CD4-positive, alpha-beta T cell treated with Interferon gamma for 1 hour (primary cell): ENCODE results near the gene SPAG16.

Source experiments
- DNase-seq: peaks from one replicate; pipeline ENCODE4 v3.0.0-alpha.2; 2020

The SPAG16 gene

DNA sequence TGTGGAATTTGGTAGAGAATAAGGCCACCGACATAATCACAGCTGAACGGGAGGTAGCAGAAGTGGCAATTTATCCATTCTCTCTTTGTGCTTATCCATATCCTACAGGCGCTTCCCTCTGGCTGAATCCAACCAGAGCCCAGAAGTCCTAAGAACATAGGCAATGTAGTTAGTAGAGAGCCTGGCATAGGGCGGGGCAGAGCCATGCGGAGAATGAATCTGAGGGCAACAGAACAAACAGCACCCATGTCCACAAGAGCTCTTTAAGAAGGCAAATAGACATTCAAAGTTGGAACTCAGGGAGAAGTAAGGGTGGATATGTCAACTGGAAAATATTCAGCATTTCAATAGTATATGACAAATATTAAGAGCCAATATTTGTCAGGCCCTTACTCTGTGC is 820.7 kb downstream of the SPAG16 start:
- no peak for DNase-seq

DNA sequence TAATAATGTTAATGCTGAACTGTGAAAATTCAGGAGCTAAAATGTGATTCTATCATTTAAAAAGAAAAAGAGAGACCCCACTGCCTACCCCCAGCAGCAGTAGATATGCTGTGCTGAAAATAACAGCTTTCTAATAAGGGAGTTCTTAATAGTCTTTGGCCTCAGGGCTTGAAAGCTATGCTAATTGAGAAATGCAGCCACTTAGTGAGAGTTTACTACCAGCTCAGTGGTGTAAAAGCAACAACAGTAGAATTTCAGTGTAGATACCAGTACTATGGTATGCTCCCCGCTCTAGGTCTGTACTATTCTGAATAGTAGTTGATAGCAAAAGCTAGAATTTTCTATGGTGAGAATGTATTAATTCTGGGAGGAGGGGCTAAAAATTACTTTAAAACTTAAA is 823.5 kb downstream of the SPAG16 start:
- DNase-seq: no peak

DNA sequence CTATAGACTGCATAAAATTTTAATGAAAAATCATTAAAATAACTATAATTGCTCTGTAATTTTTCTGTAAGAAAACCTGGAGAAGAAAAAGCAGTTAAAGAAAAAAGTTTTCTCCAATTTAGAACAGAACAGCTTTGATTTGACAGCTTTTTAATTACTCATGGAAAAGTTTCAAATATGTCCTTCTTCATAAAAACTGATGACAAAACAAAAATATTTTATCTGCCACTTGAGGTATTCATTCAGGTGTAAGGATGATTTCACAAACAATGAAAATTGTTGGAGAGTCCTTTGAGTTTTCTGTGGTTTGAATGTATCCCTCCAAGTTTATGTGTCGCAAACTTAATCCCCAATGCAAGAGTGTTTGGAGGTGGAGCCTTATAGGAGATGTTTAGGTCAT is 824.3 kb downstream of the SPAG16 start:
- DNase-seq: no peak

DNA sequence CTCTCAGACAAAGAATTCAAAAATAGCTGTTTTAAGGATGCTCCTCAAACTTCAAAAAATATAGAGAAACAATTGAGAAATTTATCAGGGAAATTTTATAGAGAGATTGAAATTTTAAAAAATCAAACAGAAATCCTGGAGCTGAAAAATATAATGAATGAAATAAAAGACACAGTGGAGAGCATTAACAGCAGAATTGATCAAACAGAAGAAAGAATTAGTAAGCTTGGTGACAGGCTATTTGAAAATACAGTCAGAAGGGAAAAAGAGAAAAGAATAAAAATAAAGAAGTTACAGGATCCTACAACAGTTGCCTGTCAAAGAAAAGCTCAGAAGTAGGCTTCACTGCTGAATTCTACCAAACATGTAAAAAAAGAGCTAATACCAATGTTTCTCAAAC is 832.8 kb downstream of the SPAG16 start:
- no peak for DNase-seq

DNA sequence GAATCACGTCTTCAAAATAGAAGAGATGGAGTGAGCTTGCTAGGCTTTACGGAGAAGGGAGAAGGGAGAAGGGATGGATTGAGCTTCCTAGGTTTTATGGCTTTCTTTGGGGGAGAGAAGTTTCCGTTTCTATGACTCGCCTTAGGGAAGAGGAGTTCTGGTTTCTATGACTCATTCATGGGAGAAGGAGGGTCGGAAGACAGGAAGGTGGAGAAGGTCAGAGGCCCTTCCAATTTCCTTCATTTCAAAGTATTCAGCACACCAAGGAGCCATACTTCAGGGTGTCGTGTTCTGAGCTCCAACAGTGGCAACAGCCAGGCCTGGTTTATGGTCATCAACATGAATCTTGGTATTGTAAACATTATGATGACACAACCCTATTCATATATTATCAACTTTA is 841.9 kb downstream of the SPAG16 start:
- no peak for DNase-seq

DNA sequence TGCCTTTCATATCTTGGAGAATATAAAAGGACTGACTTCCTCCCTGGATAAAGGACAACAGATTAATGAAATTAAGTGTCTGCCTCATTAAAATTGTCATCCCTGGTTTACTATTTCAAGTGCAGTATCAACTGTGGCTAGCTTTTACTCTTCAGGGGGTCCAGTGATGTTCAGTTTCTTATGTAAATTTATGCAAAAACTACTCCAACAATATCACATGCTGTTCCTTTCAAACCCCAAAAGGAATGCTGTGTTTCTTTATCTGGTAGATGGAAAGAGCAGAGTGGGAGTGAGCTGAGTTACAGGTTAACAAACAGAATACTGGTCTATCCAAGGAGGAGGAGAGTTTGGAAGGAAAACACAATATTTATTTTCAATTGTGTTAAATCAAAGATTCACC is 842.9 kb downstream of the SPAG16 start:
- DNase-seq: no peak

DNA sequence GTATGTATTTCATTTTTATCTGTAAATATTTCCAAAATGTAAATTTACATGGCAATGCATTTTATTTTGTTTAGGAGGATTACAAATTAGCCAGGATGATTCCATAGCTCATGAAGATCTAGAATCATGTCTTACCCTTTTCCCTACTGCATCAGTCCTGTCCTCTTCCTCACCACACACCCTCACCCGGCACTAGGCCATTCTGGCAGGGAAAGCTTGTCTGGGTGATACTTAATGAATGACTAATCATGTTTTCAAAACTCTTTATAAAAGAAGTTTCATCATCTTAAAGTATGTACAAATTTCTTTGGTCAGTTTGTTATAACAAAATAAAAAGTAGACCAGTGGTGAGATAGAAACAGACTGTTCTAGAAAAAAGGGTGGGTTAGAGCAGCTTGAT is 843.3 kb downstream of the SPAG16 start:
- DNase-seq: no peak

DNA sequence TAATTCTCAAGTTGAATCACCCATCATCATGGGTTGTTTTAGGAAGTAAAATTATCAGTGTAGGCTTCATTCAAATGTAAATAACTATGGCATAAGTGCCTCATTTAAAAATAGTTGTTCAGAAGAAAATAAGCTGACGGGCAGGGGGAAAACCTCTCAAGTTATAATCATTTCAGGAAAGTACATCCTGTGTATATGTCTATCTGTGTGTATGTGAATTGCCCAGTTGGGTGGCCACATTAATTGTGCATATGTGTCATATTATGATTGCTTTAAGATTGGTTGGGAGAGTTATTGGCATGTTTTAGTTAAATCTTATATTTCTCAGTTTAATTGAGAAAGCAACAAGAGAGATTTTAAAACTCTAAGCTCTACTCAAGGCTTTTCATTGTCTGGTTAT is 843.8 kb downstream of the SPAG16 start:
- no peak for DNase-seq

DNA sequence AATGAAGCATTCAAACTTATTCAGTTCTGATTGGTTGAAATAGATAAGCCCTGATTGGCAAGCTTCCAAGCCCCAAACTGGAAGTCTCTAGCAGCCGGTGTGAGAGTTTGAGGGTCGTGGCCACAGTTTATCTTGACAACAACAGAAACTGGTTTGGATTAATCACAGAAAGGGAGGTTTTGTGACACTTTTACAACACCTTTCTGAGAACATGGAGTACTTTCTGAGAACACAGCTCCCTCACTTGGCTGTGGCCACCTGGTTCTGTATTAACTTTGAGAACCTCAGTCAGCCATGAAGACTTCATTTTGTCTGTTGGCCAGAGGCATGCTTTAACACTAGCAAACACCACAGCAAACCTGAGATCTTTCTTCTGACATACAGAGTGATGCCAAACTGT is 845.9 kb downstream of the SPAG16 start:
- no peak for DNase-seq

DNA sequence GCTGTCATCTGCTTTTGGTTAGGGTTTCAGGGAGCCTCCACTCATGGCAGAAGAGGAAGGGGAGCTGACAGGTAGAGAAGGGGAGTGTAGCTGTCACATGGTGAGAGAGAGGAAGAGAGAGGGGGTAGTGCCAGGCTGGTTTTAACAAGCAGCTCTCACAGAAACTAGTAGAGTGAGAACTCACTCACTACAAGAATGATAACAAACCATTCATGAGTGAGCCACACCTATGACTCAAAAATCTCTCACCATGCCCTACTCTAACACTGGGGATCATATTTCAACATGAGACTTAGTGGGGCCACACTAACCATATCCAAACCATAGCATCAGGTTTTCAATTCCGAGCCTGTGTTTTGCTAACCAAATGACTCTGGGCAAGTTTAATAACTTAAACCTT is 851.7 kb downstream of the SPAG16 start:
- no peak for DNase-seq

DNA sequence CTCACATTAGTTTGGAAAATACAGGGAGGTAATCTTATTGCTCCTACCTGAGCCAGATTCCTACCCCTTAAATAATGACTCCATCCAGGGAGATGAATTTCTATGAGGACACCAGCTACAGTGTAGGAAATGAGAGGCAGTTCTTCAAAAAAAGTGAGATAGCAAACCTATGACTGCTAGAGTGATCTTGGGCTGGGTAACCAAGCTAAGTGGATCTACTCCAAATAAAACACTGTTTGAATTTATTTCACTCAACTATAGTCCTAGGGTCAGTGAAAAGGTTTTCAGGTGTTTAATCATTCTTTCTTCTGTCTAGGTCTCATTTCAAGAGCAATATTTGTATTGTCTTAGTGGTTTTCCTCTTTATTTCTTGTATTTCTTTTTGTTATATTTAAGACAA is 854.5 kb downstream of the SPAG16 start:
- DNase-seq: no peak

DNA sequence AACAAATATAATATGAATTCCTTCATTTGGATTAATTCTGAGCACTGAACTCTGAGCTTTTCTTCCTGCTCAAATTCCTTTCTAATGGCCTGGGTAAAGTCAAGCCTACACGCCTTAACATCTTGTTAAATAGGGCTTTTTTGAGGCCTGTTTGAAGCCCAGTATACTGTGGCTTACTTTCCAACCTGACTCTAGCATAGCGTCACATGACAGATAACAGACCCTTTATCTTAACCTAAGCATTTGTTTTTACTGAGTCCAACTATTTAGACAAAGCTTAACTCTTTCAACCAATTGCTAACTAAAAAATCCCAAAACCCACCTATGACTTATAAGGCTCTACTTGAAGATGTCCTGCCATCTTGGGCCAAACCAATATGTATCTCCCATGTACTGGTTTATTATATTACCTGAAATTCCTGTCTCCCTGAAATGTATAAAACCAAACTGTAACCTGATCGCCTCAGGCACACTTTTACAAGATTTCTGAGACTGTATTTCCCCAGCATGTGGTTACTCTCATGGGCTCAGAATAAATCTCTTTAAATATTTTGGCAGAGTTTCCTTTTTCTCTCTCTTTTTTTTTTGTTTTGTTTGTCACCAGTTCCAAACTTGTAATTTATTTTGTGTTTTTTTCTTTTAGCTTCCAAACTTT is 855.5 kb downstream of the SPAG16 start:
- DNase-seq: no peak

DNA sequence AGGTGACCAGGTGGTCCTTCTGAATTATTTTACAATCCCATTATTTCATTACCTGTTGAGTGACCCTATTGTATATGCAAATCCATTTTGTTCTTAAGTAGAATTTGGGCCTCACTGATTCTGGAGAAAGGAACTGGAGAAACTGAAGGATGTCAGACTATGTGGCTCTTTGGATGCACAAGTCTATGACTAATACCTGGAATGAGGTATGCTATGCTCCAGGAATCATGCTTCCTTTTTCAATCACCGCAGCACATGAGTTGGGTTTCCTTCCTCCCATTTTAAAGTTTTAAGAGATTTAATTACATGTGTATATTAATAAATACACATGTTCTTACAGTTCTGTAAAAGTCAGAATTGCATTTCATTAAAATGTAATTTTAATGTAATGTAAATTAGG is 872.7 kb downstream of the SPAG16 start:
- no peak for DNase-seq

DNA sequence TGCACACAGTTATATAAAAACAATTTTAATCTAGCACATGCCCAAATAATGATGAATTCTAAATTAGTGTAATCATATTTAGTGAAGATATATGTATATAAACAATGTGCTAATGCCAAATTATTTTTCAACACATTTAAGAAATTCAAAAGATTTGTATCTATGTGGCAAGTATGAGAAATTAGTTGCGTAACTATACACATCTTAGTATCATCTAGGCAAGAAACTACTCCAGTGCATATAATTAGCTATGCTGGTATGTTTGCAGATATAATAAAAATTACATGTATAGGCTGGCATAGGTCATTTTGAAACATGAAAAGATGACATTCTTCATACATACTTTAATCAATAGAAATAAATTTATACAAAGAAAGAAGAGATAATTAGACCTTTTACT is 874.6 kb downstream of the SPAG16 start:
- no peak for DNase-seq

DNA sequence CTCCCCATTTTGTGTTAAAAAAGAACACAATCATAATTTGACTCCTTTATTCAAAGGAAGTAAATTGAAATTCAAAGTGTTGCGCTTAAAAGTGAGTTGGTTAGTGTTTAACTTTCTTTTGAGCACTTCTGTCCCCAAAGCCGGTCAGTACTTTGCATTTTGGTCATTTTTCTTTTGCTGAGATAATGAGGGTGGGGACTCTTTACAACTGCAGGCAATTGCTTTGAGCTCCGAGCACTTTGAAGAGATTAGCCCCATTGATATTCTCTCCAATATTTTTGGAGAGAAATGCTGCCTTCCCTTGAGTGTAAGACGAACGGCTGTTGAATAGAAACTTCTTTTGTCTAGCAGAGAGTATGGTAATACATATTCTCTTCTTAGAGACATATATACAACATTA is 885.0 kb downstream of the SPAG16 start:
- no peak for DNase-seq

DNA sequence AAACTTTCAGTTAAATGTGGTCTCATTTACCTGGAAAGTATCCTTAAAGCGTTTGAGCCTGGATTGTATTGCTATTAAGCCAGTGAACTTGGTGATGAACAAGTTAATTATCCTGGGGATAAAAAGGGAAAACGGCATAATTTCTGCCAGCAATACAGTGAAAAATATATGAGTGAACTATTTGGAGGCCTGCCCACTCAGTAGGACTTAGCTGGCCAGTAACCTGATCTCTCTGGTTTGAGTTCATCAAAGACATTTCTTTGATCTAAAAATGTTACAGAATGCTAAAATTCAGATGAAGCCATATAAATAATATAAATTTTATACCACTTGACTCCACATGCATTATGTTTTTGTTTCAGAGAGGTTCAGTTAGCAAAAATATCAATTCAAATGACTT is 885.5 kb downstream of the SPAG16 start:
- no peak for DNase-seq

DNA sequence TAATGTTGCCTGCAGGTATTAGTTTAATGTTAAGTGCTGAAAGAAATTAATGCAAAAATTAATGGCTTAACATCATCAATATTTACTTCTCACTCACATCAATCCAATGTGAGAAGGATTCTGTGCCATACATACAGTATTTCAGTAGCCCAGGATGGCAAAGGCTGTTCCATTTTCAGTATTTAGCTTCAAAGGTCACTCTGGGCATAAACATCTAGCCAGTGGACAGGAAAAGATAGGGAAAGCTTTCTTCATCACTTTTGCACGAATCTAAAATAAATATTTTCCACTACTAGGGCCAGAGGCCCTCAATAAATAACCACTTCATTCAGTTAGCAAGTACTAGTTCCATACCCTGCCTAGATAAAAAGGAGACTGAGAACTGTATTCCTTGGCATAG is 890.3 kb downstream of the SPAG16 start:
- DNase-seq: no peak

DNA sequence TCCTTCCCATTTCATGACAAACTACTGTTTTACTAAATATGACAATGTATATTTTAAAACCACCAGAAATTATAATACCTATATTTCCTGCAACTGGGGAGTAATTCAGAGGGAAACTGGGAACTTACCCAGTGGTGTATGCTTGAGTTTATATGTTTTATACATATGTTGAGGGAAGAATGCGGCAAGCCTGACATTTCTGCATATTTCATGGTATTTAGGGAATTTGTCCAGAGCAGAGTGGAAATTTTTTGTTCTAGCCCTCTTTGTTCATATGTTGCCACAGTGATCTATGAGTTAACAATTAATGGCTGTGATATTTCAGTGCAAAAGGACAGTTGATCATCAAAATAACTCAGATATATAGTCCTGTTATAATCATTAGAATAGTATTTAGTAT is 895.8 kb downstream of the SPAG16 start:
- no peak for DNase-seq

DNA sequence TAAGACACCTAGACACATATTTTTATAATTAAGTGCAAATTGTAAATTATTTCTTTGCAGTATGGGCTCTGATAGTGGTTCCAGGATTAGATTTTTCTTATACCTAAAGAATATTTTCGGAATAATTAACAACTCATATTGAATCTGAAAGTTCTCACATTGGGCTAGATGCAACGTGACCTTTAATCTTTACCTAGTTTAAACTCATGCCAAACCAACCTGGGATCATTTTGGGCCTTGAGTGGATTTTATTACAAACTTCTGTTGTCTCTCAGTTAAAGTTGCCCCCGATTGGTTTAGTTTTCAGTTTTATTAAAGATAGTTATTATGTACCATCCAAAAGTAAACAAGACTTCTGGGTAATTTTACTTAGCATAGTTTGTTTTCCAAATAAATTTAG is 896.4 kb downstream of the SPAG16 start:
- no peak for DNase-seq

DNA sequence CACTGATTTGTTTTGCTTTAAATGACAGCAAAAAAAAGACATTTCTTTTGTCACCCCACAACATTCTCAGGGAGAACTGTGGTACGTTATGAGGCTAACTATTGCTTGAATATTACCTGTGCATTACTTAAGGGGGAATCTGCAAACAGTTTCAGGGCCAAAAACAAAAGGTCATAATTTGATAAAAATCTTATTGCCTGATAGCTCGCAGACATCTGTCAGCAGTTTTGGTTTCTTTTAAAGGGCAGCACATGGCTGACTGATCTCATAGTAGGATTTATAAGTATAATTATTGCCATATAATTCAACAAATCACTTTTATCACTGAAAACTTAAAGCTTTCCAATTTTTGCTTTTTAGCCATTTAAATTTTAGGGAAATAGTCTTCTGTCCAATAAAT is 900.2 kb downstream of the SPAG16 start:
- no peak for DNase-seq

DNA sequence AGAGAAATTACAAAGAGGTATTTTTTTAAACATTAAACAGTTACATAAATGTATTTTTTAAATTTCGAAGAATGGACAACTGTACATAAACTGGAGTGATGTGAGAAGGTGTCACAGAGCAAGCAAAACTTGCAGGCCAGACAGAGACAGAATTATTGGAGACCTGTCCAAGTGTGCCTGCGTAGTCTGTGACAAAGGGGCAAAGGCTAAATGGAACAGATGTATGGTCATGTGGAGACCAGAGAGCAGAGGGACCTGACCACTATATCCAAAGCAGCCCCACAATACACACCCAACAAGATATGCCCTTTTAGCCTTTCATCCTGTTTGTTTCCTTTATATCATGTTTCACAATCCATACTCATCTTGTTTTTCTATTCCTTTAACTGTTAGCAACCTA is 901.3 kb downstream of the SPAG16 start:
- no peak for DNase-seq

DNA sequence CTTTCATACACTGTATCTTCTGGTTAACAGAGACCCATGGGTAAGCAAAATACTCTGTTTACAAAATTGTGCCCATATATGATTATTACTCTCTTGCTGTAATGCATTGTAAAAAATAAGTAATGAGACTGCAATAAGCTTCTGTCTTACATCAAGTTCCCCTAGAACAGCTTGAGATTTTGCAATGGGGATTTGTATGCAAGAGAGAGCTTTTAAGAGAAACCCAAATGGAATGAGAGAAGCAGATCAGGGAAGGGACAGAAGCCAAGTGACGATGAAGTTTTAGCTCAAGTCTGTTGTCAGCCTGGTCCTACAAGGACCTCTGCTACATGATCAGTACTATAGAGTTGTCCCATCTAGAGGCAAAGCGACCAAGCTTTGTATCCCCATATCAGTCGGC is 908.4 kb downstream of the SPAG16 start:
- no peak for DNase-seq

DNA sequence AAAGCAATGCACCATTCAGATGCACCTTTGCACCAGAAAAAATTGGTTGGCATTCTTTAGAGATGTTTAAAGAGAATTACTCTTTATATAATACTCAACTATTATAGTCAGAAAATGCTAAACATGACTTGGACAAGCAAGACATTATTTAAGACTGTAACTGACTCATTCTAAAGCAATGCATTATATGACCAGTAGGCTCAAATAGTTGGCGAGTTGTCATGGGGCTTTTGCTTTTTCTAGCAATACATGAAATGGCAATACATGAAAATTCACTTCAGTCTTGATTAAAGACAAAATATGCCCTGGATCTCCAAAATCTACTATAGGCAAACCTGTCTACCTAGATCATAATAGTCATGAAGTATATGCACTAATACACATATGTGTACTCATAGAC is 909.7 kb downstream of the SPAG16 start:
- DNase-seq: no peak

DNA sequence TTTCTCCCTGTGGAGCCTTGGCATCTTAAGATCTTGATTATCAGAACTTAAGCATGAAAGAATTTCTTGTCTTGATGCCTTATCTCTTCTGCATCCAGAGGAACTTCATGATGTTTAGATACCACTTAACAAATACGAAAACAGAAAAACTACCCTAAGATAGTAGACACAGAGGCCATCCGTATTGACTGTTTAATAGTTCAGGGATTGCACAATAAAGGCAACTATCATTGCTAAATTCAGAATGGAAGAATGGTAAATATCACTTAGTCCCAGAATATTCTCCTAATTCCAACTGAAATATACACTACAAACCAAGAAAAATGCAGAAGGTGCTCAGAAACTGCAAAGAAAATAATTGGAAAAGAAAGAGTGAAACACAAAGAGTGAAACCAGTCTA is 912.0 kb downstream of the SPAG16 start:
- no peak for DNase-seq

DNA sequence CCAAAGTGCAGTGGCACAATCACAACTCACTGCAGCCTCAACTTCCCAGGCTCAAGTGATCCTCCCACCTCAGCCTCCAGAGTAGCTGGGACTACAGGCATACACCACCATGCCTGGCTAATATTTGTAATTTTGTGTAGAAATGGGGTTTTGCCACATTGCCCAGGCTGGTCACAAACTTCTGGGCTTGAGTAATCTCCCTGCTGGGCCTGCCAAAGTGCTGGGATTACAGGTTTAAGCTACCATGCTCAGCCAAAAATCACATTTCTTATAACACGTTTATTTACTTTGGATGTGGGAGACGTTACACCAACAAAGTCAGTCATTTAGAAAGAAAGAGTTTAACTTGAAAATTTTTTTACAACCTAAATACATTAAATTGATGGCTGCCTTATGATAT is 917.6 kb downstream of the SPAG16 start:
- DNase-seq: no peak

DNA sequence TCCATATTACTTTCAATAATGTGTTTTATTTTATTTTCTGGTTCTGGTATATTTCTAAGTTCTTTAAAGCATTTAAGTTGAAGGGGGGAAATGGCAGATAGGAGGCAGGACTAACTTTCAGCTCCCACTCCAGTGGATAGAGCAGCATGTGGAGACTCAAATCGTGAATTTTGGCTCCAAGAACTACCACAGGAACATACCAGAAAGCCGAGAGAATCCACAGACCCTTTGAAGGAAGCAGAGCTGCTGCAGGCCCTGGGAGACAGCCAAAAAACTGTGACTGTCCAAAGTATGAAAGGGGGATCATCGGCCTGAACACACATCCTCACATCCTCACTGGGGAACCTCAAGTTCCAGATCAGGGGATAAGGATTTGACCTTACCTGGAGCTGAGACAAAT is 919.0 kb downstream of the SPAG16 start:
- DNase-seq: no peak
